Colon (tissue), 2 donors: Measurements from ENCODE around the gene SH3BGRL2.

Source experiments
- FAIRE-seq: peaks from 2 replicates; lab custom pipeline; 2012; peaks lifted over from hg19 to GRCh38; lab: Jason Lieb, UNC
- donor health status: control.
- donor health status: control.

The SH3BGRL2 gene

DNA sequence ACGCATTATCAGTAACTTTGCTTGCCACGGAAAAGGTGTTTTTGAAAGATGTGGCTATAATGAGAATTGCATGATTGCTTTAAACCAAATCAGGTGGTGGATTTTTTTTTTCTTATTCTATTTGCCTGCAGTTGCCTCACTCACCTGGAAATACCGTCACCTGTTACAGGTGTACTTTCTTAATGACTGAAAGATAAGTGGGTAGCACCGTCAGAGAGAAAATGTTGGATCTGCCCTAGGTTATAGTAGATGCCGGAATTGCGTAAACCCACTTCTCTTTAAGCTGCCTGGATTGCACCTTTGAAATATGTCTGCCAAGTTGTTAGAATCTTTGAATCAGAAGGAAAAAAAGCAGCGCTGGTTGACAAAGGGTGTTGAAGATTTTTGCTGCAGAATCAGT, 68.5 kb downstream of the SH3BGRL2 start:
- no peak for FAIRE-seq

DNA sequence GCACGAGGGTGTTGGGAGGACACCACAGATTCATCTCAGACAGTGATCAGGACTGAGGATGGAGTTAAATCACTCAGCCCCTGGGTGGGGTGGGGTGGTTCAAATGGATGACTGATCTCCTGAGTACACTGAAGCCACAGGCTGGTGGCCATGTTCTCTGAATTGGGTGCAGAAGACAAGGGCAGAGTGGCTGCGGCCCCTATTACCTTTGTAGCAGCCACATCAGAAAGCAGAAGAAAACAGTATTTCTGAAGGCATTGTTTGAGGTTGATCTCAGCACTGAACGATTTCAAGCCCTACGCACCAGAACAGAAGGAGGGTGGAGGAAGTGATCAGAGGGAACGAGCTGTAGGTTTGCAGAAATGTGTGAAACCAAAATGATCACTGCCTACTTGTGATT, 71.6 kb downstream of the SH3BGRL2 start:
- FAIRE-seq, result no peak

DNA sequence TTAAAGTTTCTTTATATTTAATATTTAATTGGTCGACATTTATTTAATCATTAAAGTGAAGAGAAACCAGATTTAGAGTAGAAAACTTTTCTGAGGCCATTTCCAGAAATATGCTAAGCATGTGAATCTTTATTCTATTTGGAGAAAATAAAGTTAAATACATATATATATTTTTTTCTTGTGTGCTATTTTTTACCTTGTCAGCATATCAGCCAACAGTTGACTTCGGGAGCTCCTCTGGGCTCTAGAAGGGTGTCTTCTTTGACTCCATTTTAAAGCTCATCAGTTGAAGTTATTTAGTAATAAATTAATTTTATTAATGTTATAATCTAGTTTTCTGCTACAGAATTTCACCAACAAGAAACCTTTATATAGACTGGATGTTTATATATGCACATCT, 73.1 kb downstream of the SH3BGRL2 start:
- no peak for FAIRE-seq

DNA sequence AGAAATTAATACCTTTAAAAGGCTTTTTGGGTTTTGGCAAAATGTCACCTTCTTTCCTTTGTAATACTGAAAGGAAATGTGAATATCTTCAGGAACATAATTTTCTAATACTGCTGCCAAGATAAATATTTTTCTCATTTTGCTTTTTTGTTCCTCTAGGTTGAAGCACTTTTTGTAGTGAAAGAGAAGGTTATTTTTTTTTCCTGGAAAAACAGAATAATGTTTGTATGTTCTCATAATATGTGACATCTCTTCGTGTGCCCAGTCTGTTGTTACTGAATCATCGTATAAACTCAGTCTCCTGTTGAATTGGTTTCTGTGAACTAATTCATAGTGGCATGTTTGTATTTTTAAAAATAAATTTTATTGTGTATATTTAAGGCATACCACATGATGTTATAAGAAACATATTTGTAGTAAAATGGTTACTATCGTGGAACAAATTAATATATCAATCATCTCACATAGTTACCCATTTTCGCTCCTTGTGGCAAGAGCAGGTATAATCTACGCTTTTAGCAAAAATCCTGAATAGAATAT, 74.4 kb downstream of the SH3BGRL2 start:
- FAIRE-seq, result no peak

DNA sequence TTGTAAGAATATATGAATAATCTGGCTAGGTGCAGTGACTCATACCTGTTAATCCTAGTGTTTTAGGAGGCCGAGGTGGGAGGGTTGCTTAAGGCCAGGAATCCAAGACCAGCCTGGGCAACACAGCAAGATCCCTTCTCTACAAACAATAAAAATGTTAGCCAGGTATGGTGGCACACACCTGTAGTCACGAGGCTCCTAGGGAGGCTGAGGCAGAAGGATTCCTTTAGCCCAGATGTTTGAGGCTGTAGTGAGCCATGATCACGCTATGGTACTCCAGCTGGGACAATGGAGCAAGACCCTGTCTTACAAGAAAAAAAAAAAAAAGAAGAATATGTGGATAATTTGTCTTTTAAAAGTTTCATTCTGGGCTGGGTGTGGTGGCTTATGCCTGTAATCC, 75.4 kb downstream of the SH3BGRL2 start:
- FAIRE-seq, result no peak

DNA sequence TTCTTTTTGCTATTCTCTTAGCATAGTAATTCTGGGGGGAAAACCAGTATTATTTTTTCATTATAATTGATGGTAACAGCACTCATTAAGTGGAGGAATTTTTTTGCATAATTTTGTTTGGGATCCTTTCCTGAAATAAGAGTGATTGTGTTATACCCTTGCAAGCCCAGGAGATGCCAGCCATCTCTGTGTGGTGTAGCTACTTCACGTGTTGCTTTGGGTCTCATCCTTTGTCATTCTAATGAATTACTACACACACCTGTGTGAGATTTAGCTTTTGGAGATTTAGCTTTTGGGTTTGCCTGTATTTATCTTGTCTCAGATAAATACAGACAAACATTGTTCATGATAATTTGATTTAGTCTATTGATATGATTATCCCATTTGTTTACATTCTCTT, 76.5 kb downstream of the SH3BGRL2 start:
- no peak for FAIRE-seq

DNA sequence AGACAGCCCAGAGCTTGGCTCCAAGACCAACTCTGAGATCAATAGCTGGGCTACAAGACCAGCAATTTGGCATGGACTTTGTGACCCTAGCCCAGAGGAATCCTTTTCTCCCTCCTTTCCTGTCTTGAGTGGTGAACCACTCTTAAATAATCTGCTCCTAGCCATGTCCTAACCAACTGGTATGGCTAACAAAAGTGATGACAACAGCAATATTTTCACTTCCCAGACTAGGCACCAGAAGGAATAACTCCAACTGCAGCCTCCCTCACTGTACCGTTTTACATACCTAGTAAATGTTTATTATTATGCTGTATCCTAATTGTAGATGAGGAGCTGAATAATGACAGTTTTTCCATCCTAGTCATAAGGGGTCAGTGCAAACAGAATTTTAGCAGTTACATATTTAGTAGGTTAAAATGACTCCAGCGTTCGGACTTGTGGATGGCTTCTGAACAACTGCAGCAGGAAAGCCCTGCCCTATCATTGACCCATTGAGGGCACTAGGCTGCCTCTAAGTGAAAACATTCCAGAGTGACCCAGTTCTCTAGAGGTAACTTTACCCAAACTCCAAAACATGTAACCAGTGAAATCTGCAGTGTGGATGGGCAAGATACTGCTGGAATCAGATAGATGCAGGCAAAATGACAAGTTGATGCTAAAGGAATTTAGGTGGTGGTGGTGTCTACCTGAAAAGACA, 77.1 kb downstream of the SH3BGRL2 start:
- FAIRE-seq, result no peak

DNA sequence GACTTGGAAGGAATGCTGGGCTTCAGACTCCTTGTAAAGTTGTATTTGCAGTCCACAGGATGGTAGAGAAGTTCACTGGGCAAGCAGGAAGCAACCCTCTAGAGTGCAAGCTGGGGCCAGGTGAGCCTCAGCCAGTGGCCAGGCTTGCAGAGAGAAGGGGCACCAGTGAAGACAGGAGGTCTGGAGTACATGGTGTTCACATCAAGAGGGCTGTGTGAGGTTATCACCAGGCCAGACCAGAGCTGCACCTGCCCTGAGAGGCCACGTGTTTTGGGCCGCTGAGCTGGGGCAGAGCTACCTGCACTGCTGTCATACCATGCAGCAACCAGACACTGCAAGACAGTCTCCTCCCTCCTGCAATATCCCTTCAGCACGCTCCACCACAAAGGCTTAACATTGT, 79.0 kb downstream of the SH3BGRL2 start:
- no peak for FAIRE-seq

DNA sequence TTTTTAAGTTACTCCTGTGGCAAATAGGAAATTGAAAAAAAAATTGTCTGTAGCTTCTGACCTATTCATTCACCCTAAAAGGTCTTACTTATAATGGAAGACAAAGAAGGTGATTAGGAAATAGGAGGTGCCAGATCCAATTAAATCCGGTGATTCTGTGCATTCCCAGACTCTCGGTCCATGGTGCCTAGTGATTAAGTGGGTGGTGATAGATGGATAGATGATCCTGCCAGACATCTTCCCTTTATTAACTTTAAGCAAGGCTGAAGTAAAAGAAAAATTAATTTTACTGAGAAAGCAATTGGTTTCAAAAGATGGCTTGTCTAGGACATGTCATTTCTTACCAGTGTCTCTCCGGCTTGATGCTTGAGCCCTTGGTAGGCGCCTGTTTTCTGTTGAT, 80.0 kb downstream of the SH3BGRL2 start:
- FAIRE-seq, result no peak

DNA sequence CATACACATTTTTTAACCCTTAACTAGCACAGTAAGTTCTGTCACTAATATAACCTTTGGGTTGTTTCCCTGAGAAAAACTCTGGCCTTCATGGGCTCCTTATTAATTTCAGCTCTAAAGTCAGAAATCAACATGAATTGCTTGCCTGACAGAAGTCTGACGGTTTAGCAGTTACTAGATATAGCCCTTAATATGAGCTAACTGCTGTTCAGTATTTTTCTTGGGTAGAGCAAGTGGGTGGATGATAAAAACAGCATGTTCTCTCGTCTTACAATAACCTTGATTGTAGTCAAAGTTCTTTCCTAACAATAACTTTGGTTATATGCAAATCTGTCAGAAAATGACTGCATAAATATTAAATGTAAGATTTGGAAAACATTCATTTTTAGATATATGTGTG, 81.0 kb downstream of the SH3BGRL2 start:
- FAIRE-seq, result no peak

DNA sequence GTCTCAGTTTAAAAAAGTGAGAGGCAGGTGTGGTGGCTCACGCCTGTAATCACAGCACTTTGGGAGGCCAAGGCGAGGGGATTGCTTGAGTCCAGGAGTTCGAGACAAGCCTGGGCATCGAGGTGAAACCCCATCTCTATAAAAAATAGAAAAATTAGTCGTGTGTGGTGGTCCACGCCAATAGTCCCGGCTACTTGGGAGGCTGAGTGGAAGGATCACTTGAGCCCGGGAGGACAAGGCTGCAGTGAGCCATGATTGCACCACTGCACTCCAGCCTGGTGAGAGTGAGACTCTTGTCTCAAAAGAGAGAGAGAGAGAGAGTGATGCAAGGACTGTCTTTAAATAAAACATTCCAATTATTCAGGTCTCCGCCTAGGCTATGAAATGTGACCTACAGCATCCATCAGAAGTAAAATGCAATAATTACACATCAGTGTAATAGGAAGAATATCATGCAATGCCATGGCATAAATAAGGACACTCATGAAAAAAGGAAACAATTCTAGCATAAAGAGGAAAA, 81.5 kb downstream of the SH3BGRL2 start:
- FAIRE-seq, result no peak

DNA sequence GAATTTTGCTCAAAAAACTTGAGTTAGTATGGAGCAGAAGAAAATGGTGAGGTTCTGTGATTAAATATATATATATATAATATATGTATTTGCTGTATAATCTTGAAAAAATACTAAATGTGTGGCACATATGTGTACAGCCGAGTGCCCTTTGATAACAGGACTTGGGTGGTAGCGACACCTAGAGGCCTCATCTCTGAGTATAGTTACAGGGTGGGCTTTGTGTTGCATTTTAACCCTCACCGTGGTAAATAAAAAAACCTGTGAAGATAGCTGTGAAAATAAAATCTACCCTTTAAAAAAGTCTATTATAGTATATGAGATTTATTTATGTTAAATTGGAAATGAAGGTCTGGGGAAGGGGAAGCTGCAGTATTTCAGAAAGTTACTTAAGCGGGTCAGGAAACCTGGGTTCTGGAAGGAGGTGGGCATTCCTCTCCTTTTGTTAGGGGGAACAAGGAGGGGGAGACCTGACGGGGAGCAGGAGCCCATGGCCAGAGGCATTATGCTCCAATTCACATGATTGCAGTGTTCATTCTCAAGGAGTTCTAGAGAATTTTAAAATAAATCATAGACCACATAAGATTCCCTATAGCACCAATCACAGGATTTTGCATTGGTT, 82.7 kb downstream of the SH3BGRL2 start:
- no peak for FAIRE-seq

DNA sequence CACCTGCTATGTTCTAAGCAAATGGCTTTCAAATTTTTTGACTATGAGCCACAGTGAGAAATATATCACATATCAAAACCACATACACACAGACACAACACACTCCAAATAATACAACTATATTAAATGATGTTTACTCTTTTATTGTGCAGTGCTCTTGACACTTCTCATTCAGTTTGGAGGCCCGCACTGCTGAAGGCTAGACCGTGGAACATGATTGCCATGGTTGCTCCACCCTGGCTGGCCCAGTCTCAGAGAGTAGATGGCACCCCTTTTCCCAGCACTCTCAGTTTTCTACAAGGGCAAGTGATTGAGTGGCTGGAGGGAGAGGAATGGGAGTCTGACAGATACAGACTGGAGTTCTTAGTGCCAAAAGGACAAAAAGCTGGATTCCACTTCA, 86.9 kb downstream of the SH3BGRL2 start:
- no peak for FAIRE-seq

DNA sequence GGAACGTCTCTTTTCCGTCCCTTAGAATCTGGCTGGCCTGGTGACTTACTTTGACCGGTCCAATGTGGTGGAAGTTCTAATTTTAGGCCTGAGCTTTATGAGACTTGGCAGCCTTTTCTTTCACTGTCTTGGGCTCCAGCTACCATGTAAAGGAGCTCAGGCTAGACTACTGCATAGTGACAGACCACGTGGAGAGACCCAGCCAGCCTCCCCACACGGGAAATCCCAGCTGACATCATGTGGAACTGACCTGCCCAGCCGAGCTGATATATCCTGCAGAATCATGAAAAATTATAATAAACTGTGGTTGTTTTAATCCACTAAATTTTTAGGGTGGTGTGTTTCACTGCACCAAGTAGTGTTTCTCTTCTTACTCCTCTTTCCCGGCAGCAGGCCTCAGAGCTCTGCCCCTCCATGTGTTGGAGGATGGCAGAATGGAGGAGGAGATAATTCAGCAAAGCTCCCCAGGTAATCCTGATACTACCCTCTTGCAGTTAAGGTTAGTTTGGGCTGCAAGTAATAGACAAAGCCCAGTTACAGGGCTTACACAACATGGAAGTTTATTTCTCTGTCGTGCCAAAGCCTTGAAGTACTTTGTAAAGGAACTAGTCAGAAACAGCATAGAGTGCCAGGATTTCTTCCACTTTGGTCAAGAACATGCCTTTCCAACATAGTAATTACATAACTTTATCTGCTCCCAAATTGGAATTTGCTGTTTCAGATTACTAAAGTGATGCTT, 87.5 kb downstream of the SH3BGRL2 start:
- FAIRE-seq, result no peak

DNA sequence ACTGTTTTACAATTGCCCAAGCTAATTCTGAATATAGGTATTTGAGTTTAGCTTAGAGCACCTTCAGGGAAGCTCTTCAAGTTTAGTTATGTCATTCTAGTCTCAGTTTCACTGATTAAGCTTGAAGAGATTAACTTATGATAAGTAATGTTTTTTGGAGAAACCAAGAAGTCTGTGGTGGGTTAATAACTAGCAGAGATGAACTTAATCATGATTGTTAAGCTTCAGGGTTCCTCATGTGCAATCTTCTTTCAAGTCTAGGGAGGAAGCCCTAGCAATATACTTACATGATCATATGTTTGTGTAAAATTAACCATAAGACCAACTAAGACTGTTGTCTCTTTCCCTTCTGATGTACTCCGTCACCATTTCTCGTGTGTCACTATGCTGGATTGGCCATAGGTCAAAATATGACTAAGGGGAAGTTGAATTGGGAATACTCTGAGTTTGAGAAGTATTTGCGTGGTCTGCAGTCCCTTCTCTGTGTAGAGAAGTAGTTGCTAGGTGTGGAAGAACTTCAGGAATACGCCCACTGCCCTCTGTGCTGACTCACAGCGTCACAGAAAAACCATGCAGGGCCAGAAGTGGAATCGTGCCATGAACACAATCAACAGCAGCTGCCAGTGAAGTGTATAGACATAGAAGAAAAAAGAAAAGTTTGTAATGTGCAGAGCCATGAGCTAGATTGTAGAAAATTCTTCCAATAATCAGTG, 88.3 kb downstream of the SH3BGRL2 start:
- FAIRE-seq, result no peak

DNA sequence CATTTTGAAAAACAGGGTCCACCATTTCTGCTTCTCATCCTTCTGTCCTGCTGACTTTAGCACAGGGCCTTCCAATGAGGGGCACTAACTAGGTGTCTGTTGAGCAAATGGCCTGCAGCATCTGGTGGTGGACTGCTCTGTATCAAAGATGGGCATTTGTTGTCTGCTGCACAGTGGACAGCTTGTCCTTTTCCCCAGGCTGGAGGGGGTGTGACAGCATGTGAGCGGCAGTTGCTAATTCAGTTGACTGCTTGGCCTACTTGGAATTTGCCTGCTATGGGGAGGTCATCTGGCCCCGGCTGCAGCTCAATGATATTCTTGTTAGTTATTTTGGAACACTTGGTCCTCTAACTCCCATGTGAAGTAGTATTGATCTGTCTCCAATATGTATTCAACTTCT, 93.7 kb downstream of the SH3BGRL2 start:
- FAIRE-seq, result no peak

DNA sequence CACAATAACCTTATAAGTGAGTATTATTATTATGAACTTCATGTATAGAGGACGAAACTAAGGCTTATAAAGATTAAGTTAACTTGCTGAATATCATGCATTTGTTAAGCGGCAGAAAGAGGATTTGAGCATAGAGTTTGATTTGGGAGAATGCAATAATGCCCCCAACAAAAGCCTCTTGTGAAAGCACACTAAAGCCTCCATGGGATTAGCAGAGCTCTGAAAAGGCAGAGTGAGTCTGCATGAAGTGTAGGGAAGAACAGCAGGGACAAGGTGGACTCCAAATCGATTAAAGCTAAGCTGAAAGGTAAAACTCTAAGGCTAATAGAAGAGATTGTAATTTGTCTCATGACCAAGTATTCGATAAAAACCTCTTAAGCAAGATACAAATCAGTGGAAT, 100.3 kb downstream of the SH3BGRL2 start:
- no peak for FAIRE-seq

DNA sequence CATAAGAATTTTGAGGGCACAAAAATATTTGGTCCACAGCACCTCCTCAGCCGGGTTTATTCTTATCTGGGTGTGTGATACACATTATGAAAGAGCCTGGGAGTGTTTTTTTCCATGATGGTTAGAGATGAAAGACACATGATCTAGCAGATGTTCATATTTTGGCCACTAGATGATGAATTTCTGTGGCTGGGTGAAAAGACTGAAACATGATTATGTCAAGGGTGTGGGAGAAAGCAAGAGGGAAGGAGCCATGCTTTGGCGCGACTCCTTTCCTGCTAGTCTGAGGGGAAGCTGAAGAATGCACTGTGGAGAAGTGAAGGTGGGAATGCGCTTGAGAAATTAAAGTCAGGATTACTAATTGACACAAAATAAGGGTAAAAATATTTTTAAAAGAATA, 102.3 kb downstream of the SH3BGRL2 start:
- FAIRE-seq, result no peak

DNA sequence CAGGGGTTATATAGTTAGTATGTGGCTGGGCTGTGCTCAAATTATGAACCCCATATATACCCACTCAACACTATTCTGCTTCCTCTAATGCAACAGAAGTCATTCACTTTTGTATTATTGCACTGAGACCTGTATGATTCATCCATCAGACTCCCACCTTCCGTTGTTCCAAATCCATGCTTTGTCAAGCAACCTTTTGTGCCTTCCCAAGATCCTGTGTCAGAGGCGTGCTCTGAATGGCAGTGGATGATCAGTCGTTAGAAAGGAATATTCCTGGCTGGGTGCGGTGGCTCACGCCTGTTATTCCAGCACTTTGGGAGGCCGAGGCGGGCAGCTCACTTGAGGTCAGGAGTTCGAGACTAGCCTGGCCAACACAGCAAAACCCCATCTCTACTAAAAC, 103.2 kb downstream of the SH3BGRL2 start:
- no peak for FAIRE-seq

DNA sequence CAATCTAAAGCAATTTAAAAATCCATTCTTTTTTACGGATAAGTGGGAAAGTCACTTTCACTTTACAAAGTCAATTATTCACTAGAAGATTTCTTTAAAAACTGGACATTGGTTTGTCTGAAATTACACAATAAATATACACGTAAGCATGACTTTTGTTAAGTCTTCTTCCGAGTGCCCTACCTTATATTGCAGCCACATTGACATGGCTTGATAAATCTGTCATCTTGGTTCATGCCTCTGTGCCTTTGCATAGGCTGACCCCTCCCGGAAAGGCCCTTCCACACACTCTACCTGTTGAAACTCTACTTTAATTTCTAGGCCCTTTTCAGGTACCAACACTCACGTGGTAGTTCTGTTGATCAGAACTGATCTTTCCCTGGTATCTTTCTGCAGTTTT, 104.1 kb downstream of the SH3BGRL2 start:
- no peak for FAIRE-seq

DNA sequence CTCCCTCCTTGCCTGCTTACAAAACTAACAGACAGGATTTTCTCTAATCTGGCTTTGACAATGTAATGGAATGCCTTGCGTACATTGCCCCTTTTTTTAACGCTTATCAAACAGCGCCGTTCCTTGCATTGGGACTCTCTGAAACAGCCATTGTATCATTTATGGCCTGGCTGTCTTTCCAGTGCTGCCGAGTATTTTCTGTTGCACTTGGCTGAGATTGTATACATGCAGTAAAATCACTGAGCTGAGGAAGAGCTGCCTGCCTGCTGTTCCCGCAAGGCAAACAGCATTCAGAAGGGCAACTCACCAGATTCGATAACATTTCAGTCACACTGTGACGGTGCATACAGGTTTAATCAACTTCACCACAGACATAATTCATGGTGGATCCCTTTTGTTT, 106.0 kb downstream of the SH3BGRL2 start:
- FAIRE-seq, result no peak

DNA sequence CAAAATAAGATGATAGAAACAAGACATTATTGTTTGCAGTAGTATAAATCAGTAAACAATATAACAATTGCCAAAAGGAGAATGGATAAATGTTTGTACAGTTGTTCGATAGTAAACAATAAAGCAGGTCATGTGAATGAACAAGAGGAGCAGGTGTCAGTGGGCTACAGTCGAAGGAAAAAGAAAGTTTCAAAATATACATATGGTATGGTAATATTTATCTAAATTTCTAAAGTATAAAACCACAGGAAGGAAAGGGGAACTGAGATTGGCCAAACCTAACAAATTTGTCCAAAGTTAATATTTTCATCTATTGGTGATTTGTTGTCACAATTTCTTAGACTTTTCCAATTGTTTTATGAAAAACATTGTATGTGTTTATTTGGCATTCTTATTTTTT, 110.9 kb downstream of the SH3BGRL2 start:
- peak; percentile 55 for FAIRE-seq
